OCI-LY7 (cell line): ENCODE results near the gene AFF3. TPM values are rescaled to one million over a fixed set of nuclear protein-coding genes. Genes with fewer than 3 reads are reported as not detected.

Experiments
- BruUV-seq: library from RNA; stranded (reverse); fragments of 400-500 nt; replicated peaks from 2 replicates; lab custom pipeline; 2021; lab: Mats Ljungman, UMichigan
- CTCF ChIA-PET: fragments of 300-600 bp; sonication (Branson Sonifier 250); formaldehyde crosslinking; loops from one replicate; lab custom pipeline; 2022; ENCODE audit warnings: antibody characterized with exemption; ENCODE audit not compliant: unreplicated experiment; lab: Charles Lee
- POLR2A ChIA-PET: fragments of 300-600 bp; sonication (Branson Sonifier 250); formaldehyde crosslinking; loops from one replicate; lab custom pipeline; 2022; ENCODE audit warnings: antibody characterized with exemption; lab: Charles Lee
- DNase-seq: peaks from one replicate; pipeline ENCODE4 v3.0.0-alpha.2; 2015; ENCODE audit warnings: low spot score
- H2AFZ ChIP-seq: fragments of 200-600 bp; sonication (generic), shearing (Covaris generic); 2 replicates; pipeline ENCODE4 v1.6.1; 2014; ENCODE audit warnings: mild to moderate bottlenecking, antibody characterized with exemption, low read length, moderate library complexity
- H3K27ac ChIP-seq: fragments of 200-600 bp; sonication (generic); 2 replicates; pipeline ENCODE4 v1.5.1; 2014; ENCODE audit warnings: mixed run types, low read depth, mild to moderate bottlenecking, moderate library complexity, low read length, inconsistent platforms; ENCODE audit not compliant: poor library complexity, severe bottlenecking
- H3K36me3 ChIP-seq: fragments of 200-600 bp; sonication (generic); 2 replicates; pipeline ENCODE4 v1.6.1; 2014; ENCODE audit warnings: mild to moderate bottlenecking, antibody characterized with exemption, low read length, moderate library complexity, mixed read lengths; ENCODE audit not compliant: insufficient read depth
- H3K4me1 ChIP-seq: fragments of 200-600 bp; sonication (generic); 2 replicates; pipeline ENCODE4 v1.5.1; 2014; ENCODE audit warnings: mild to moderate bottlenecking, low read length; ENCODE audit not compliant: insufficient read depth, poor library complexity, severe bottlenecking
- H3K4me2 ChIP-seq: fragments of 200-600 bp; sonication (generic); 2 replicates; pipeline ENCODE4 v1.6.1; 2014; ENCODE audit warnings: mild to moderate bottlenecking, low read length
- H3K4me3 ChIP-seq: fragments of 200-600 bp; sonication (generic); 2 replicates; pipeline ENCODE4 v1.5.1; 2014; ENCODE audit warnings: mild to moderate bottlenecking, low read depth, low read length; ENCODE audit not compliant: poor library complexity, severe bottlenecking
- H3K79me2 ChIP-seq: fragments of 200-600 bp; sonication (generic); 2 replicates; pipeline ENCODE4 v1.6.1; 2016; ENCODE audit warnings: low read depth, mild to moderate bottlenecking, low read length, moderate library complexity, mixed read lengths; ENCODE audit not compliant: insufficient read depth
- H3K9me2 ChIP-seq: fragments of 200-600 bp; sonication (generic); 2 replicates; pipeline ENCODE4 v1.6.1; 2016; ENCODE audit warnings: mild to moderate bottlenecking, low read length, mixed read lengths; ENCODE audit not compliant: insufficient read depth
- H3K9me3 ChIP-seq: fragments of 200-600 bp; sonication (generic); 2 replicates; pipeline ENCODE4 v1.6.1; 2014; ENCODE audit warnings: mild to moderate bottlenecking, mixed run types, low read length, mixed read lengths
- H4K20me1 ChIP-seq: fragments of 200-600 bp; sonication (generic); 2 replicates; pipeline ENCODE4 v1.6.1; 2014; ENCODE audit warnings: mild to moderate bottlenecking, antibody characterized with exemption, low read length, moderate library complexity, mixed read lengths; ENCODE audit not compliant: insufficient read depth
- EZH2phosphoT487 ChIP-seq: fragments of 200-600 bp; sonication (generic); IDR thresholded peaks from 2 replicates; pipeline ENCODE4 v1.6.1; 2018; ENCODE audit warnings: low read depth, borderline replicate concordance, mild to moderate bottlenecking, mixed run types, antibody characterized with exemption, low read length, moderate library complexity, mixed read lengths
- intact Hi-C: fragments of 100-400 bp; cut with micrococcal nuclease; formaldehyde crosslinking; loops from one replicate; pipeline ENCODE4 v1.10.0; 2022; ENCODE audit not compliant: unreplicated experiment
- total RNA-seq, 2 experiments: library from RNA; depleted of rRNA in 1 of 2; stranded (reverse); fragments of >200 nt in 1 of 2; shearing (Covaris generic) in 1 of 2; gene quantifications; 2 replicates each; pipeline ENCODE4 v1.2.3, GENCODE V29; 2014 to 2022
- TF ChIP-seq, protein P1 (sequence below): fragments of 200-600 bp; sonication (generic); conservative IDR thresholded peaks from 2 replicates; pipeline ENCODE4 v1.5.1; 2014; ENCODE audit warnings: mild to moderate bottlenecking, antibody characterized with exemption, low read length, moderate library complexity, mixed read lengths

AFF3 gene
- total RNA-seq, 2 experiments from 2014 or later, result 131 to 133 TPM

DNA sequence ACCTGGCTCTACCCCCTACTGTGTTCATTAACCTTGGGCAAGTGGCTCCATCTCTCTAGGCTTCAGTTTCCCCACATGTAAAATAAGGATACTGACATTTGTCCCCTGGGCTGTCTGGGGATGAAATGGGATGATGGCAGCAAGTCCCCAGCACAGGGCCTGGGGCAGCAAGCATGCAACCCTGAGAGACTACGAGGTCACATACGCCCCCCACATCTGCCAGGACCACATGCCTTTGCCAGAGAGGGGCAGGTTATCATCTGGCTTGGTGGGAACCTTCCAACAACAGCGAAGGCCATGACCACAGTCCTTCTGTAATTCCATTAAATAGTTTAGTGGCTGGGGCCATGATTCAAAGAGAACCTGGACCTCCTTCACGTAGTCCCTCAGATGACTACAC is 506.7 kb downstream of the AFF3 start:
- CTCF ChIA-PET, result no interaction called here
- H3K36me3 ChIP-seq, result peaks cover 48% of the 10 kb centered on the region

DNA sequence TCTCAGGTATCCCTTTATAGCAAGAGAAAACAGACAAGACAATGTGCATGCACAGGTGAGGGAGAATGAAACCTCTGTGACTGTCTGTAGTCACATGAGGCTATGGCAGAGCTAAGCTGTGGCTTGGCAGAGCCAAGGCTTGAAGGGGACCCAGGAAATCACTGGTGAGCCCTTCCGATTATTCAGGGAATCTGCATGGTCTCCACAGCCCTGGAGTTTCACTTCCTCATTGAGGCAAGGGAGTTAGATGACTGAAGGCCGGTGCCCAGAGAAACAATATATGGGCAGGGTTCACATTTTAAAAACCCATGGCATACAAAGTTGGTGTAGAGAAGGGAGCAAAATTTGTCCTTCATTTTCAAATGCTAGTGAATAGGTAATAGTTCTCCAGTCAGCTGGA is 508.2 kb downstream of the AFF3 start:
- Histone ChIP-seq H3K9me3 (peaks cover 26% of the 10 kb centered on the region), H3K79me2 (no peaks in the 10 kb centered on the region), H3K27ac (peak overlapping the region; percentile 34), H3K9me2 (no peaks in the 10 kb centered on the region), H3K4me2 (no peak overlapping the region), H2AFZ (no peak overlapping the region), H3K4me1 (peaks cover 50% of the 10 kb centered on the region), H4K20me1 (no peaks in the 10 kb centered on the region), H3K4me3 (peak overlapping the region; percentile 7), H3K36me3 (peaks cover 61% of the 10 kb centered on the region)
- BruUV-seq, result no TSS peak
- TF ChIP-seq, protein P1, sequence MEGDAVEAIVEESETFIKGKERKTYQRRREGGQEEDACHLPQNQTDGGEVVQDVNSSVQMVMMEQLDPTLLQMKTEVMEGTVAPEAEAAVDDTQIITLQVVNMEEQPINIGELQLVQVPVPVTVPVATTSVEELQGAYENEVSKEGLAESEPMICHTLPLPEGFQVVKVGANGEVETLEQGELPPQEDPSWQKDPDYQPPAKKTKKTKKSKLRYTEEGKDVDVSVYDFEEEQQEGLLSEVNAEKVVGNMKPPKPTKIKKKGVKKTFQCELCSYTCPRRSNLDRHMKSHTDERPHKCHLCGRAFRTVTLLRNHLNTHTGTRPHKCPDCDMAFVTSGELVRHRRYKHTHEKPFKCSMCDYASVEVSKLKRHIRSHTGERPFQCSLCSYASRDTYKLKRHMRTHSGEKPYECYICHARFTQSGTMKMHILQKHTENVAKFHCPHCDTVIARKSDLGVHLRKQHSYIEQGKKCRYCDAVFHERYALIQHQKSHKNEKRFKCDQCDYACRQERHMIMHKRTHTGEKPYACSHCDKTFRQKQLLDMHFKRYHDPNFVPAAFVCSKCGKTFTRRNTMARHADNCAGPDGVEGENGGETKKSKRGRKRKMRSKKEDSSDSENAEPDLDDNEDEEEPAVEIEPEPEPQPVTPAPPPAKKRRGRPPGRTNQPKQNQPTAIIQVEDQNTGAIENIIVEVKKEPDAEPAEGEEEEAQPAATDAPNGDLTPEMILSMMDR, result no peak
- TF ChIP-seq EZH2phosphoT487, result no peak
- ChIA-PET POLR2A (interaction anchor here (0.6 to 0.7 kb wide), 2 partner anchors 12 to 492 kb away, joined by 3 read pairs; no protein-coding TSS in a partner anchor), CTCF (no interaction called here)
- intact Hi-C loops, result no loop called here
- peak; percentile 45 for DNase-seq

More for the DNA sequence above, 506.7 kb downstream of the AFF3 start:
- Histone ChIP-seq H2AFZ (no peak overlapping the region), H3K4me2 (peak overlapping the region; percentile 77), H3K27ac (peak overlapping the region; percentile 99), H3K4me3 (no peak overlapping the region), H3K4me1 (peaks cover 65% of the 10 kb centered on the region), H4K20me1 (no peaks in the 10 kb centered on the region), H3K9me2 (no peaks in the 10 kb centered on the region), H3K9me3 (peaks cover 26% of the 10 kb centered on the region), H3K79me2 (no peaks in the 10 kb centered on the region)
- BruUV-seq, result no TSS peak
- intact Hi-C loops, result loop anchor here (2.0 to 5.0 kb wide), 5 partner anchors 35 to 927 kb away; partner anchors contain the start of gene PDCL3
- TF ChIP-seq, protein P1, result no peak
- no peak for TF ChIP-seq EZH2phosphoT487
- DNase-seq, result no peak
- POLR2A ChIA-PET, result no interaction called here

DNA sequence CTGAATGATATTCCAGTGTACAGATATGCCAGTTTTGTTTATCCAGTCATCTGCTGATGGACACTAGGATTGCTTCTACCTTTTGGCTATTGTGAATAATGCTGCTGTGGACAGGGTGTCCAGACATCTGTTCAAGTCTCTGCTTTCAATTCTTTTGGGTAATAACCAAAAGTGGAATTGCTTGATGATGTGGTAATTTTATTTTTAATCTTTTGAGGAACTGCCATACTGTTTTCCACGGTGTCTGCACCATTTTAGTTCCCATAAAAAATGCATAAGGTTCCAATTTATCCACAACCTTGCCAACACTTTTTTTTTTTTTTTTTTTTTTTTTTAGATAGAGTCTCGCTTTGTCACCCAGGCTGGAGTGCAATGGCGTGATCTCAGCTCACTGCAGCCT is 510.7 kb downstream of the AFF3 start:
- ChIA-PET CTCF (no interaction called here), POLR2A (no interaction called here)
- Histone ChIP-seq H3K27ac (no peak overlapping the region), H3K4me1 (peaks cover 27% of the 10 kb centered on the region), H3K9me3 (peaks cover 26% of the 10 kb centered on the region), H3K9me2 (no peaks in the 10 kb centered on the region), H2AFZ (no peak overlapping the region), H3K4me2 (no peak overlapping the region), H4K20me1 (no peaks in the 10 kb centered on the region), H3K36me3 (peaks cover 64% of the 10 kb centered on the region), H3K4me3 (no peak overlapping the region), H3K79me2 (no peaks in the 10 kb centered on the region)
- intact Hi-C loops, result no loop called here
- no peak for TF ChIP-seq EZH2phosphoT487
- TF ChIP-seq, protein P1, result no peak
- BruUV-seq, result no TSS peak
- no peak for DNase-seq
